AG10803 (cell line): ENCODE results near the gene SCNN1B.

Experiments used
- DNase-seq: peaks from one replicate; pipeline ENCODE4 v3.0.0; 2010; ENCODE audit warnings: low read depth
- H3K4me3 ChIP-seq: 2 replicates; pipeline ENCODE4 v1.5.1; 2011; ENCODE audit warnings: mild to moderate bottlenecking, low read length, control low read depth
- CTCF ChIP-seq: conservative IDR thresholded peaks from 2 replicates; pipeline ENCODE4 v1.5.1; 2011; ENCODE audit warnings: mild to moderate bottlenecking, low read length, control low read depth, inconsistent platforms

The SCNN1B gene

GRCh38 chr16:23278031-23278430 lies 24.1 kb upstream of the SCNN1B start:
- no peak for DNase-seq
- TF ChIP-seq CTCF: no peak
- H3K4me3 ChIP-seq: no peak overlapping the region

- H3K4me3 ChIP-seq: no peak overlapping the region
- no peak for DNase-seq
- no peak for TF ChIP-seq CTCF
These were observed 22.4 kb upstream of the SCNN1B start for GRCh38 chr16:23279721-23280153.

GRCh38 chr16:23280483-23280967 lies 21.6 kb upstream of the SCNN1B start:
- TF ChIP-seq CTCF: no peak
- no peak for DNase-seq
- no peak overlapping the region for H3K4me3 ChIP-seq

GRCh38 chr16:23282568-23282967 lies 19.5 kb upstream of the SCNN1B start:
- no peak for DNase-seq
- TF ChIP-seq CTCF: no peak
- no peak overlapping the region for H3K4me3 ChIP-seq

GRCh38 chr16:23283571-23283970 lies 18.5 kb upstream of the SCNN1B start:
- no peak for TF ChIP-seq CTCF
- DNase-seq: no peak
- H3K4me3 ChIP-seq: no peak overlapping the region

- no peak for TF ChIP-seq CTCF
- DNase-seq: no peak
- H3K4me3 ChIP-seq: no peak overlapping the region
These were observed 17.5 kb upstream of the SCNN1B start for GRCh38 chr16:23284584-23284983.

GRCh38 chr16:23286131-23286532 lies 16.0 kb upstream of the SCNN1B start:
- H3K4me3 ChIP-seq: no peak overlapping the region
- TF ChIP-seq CTCF: no peak
- DNase-seq: peak; percentile 42
